ENCODE measurements around the gene AKR1C3.

AKR1C3 gene

GRCh38 chr10:5142199-5142598 is 48.0 kb downstream of the AKR1C3 start:
- no peak for DNase-seq

- no peak for DNase-seq
Measured at GRCh38 chr10:5143137-5143536, 48.9 kb downstream of the AKR1C3 start.

GRCh38 chr10:5146920-5147254 is 52.7 kb downstream of the AKR1C3 start:
- no peak for DNase-seq

GRCh38 chr10:5147255-5147980 is 53.2 kb downstream of the AKR1C3 start:
- no peak for DNase-seq

- no peak for DNase-seq
Measured at GRCh38 chr10:5147981-5148677, 53.9 kb downstream of the AKR1C3 start.

GRCh38 chr10:5148678-5149032 is 54.4 kb downstream of the AKR1C3 start:
- DNase-seq = no peak

- DNase-seq = no peak
Measured at GRCh38 chr10:5151076-5151475, 56.9 kb downstream of the AKR1C3 start.

- DNase-seq = no peak
Measured at GRCh38 chr10:5155951-5156350, 61.7 kb downstream of the AKR1C3 start.
